ENCODE data around the gene ELK3. TPM values are rescaled to one million over a fixed set of nuclear protein-coding genes. Genes with fewer than 3 reads are reported as not detected.

ELK3 gene
- total RNA-seq, 2 donors from 2014 or later = 17.1 to 18.1 TPM

- Histone ChIP-seq H3K27ac (ENCODE audit: low read depth, low read length) (no peak overlapping the region), H3K9me3 (ENCODE audit: control insufficient read depth, low read length) (no peaks in the 10 kb centered on the region), H3K36me3 (ENCODE audit: control insufficient read depth, insufficient read depth, low read length) (no peaks in the 10 kb centered on the region), H3K9ac (ENCODE audit: extremely low read depth, low read length, poor library complexity, severe bottlenecking) (no peak overlapping the region), H3K4me1 (ENCODE audit: control insufficient read depth, insufficient read depth, low read length) (no peaks in the 10 kb centered on the region), H3K27me3 (ENCODE audit: control insufficient read depth, insufficient read depth, low read length, poor library complexity, severe bottlenecking) (no peaks in the 10 kb centered on the region), H3K4me3 (ENCODE audit: low read length) (no peak overlapping the region)
- no peak for DNase-seq
- peaks cover 2% of the 10 kb centered on the region for H3K9me3 Mint-ChIP-seq
- TF ChIP-seq CTCF (conservative IDR thresholded peaks at IDR 0.05) = no peak
- peaks cover 11% of the 10 kb centered on the region for H3K36me3 Mint-ChIP-seq (ENCODE audit: low read depth)
- WGBS, 2 experiments (ENCODE audit: insufficient coverage in 1 of 2, insufficient read length in 1 of 2) = 93 to 96% methylated on average over 9 to 18 of the region's 18 CpGs
- peaks cover 4% of the 10 kb centered on the region for H3K4me1 Mint-ChIP-seq
- no peak overlapping the region for H3K4me3 Mint-ChIP-seq
- H3K27ac Mint-ChIP-seq = no peak overlapping the region
- no peaks in the 10 kb centered on the region for H3K27me3 Mint-ChIP-seq (ENCODE audit: insufficient read depth)
Observed at GRCh38 chr12:96236221-96236822, 42.1 kb downstream of the ELK3 start.

DNA sequence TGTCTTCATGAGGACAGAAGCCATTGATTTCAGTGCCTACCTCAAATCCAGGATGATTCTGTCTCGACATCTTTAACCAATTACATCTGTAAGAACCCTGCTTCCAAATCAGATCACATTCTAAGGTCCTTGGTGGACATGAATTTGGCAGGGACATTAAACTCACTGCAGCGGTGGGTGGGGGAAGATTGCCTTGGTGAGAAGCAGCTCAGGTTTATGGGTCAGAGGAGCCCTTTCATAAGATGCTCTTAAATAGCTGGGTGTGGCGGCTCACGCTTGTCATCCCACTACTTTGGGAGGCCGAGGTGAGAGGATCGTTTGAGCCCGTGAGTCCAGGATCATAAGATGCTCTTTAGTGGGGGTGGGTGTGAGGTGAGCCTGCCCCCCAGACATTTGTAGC, 42.9 kb downstream of the ELK3 start:
- no peaks in the 10 kb centered on the region for H3K36me3 ChIP-seq (ENCODE audit: control insufficient read depth, insufficient read depth, low read length)
- no peaks in the 10 kb centered on the region for H3K27me3 ChIP-seq (ENCODE audit: control insufficient read depth, insufficient read depth, low read length, poor library complexity, severe bottlenecking)
- Mint-ChIP-seq H3K9me3 (no peaks in the 10 kb centered on the region), H3K4me1 (peaks cover 4% of the 10 kb centered on the region), H3K27ac (no peak overlapping the region), H3K36me3 (ENCODE audit: low read depth) (peaks cover 6% of the 10 kb centered on the region), H3K27me3 (ENCODE audit: insufficient read depth) (no peaks in the 10 kb centered on the region), H3K4me3 (no peak overlapping the region)
- H3K9ac ChIP-seq (ENCODE audit: extremely low read depth, low read length, poor library complexity, severe bottlenecking) = no peak overlapping the region
- no peak overlapping the region for H3K4me3 ChIP-seq (ENCODE audit: low read length)
- no peaks in the 10 kb centered on the region for H3K9me3 ChIP-seq (ENCODE audit: control insufficient read depth, low read length)
- no peak for TF ChIP-seq CTCF (conservative IDR thresholded peaks at IDR 0.05)
- no peak for DNase-seq
- 94 to 95% methylated on average over 2 to 7 of the region's 7 CpGs for WGBS, 2 experiments (ENCODE audit: insufficient coverage in 1 of 2, insufficient read length in 1 of 2)
- H3K27ac ChIP-seq (ENCODE audit: low read depth, low read length) = no peak overlapping the region
- no peaks in the 10 kb centered on the region for H3K4me1 ChIP-seq (ENCODE audit: control insufficient read depth, insufficient read depth, low read length)

DNA sequence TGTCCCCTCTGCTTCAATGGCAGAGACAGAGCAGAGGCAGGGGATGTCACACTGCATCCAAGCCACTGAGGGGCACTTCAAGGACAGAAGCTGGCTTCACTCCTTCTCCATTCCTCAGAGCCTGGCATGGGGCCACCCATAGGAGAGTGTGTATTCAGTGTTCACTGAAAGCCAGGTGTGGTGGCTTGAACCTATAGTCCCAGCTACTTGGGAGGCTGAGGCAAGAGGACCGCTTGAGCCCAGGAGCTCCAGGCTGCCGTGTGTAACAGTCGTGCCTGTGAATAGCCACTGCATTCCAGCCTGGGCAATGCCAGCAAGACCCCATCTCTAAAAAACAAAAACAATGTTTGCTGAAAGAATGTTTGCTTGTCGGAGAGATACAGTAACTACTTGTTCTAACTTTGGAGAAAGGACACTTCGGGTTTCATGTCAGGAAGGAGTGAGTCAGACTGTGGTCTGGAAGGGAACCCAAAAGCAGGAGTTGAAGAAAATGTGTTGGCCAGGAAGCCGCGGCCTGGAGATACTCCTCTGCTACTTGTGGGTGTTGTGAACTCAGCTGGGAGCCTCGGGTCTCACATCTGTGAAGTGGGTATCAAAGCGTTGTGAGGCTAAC, 43.4 kb downstream of the ELK3 start:
- Histone ChIP-seq H3K4me1 (ENCODE audit: control insufficient read depth, insufficient read depth, low read length) (no peaks in the 10 kb centered on the region), H3K9ac (ENCODE audit: extremely low read depth, low read length, poor library complexity, severe bottlenecking) (no peak overlapping the region), H3K9me3 (ENCODE audit: control insufficient read depth, low read length) (no peaks in the 10 kb centered on the region), H3K27ac (ENCODE audit: low read depth, low read length) (no peak overlapping the region), H3K4me3 (ENCODE audit: low read length) (no peak overlapping the region), H3K36me3 (ENCODE audit: control insufficient read depth, insufficient read depth, low read length) (no peaks in the 10 kb centered on the region), H3K27me3 (ENCODE audit: control insufficient read depth, insufficient read depth, low read length, poor library complexity, severe bottlenecking) (no peaks in the 10 kb centered on the region)
- H3K4me1 Mint-ChIP-seq = peaks cover 4% of the 10 kb centered on the region
- H3K36me3 Mint-ChIP-seq (ENCODE audit: low read depth) = peaks cover 5% of the 10 kb centered on the region
- H3K27me3 Mint-ChIP-seq (ENCODE audit: insufficient read depth) = no peaks in the 10 kb centered on the region
- peak overlapping the region; percentile 4 for H3K27ac Mint-ChIP-seq
- H3K4me3 Mint-ChIP-seq = no peak overlapping the region
- WGBS, 2 experiments (ENCODE audit: insufficient coverage in 1 of 2, insufficient read length in 1 of 2) = 89 to 93% methylated on average over 6 to 9 of the region's 9 CpGs
- DNase-seq = peak; percentile 46
- no peak for TF ChIP-seq CTCF (conservative IDR thresholded peaks at IDR 0.05)
- H3K9me3 Mint-ChIP-seq = no peaks in the 10 kb centered on the region

Measured in endodermal cell (in vitro differentiated cells).